ENCODE data around the gene ZSWIM7.

Gene ZSWIM7

GRCh38 chr17:15935891-15936290, 63.6 kb downstream of the ZSWIM7 start:
- H3K4me3 ChIP-seq (ENCODE audit: low read depth in 1 of 5, low read length in 5 of 5) = no peak overlapping the region
- no peak overlapping the region for H3K9ac ChIP-seq (ENCODE audit: low read length in 5 of 5)
- no peaks in the 10 kb centered on the region for H3K36me3 ChIP-seq (ENCODE audit: control insufficient read depth in 5 of 5, insufficient read depth in 5 of 5, low read length in 5 of 5)
- no peak overlapping the region for H3K27ac ChIP-seq (ENCODE audit: low read depth, low read length)
- no peaks in the 10 kb centered on the region for H3K9me3 ChIP-seq (ENCODE audit: control insufficient read depth in 5 of 5, low read length in 5 of 5)
- H3K27me3 ChIP-seq (ENCODE audit: control insufficient read depth in 5 of 5, insufficient read depth in 4 of 5, low read length in 5 of 5) = no peaks in the 10 kb centered on the region
- H3K4me1 ChIP-seq (ENCODE audit: control insufficient read depth in 5 of 5, insufficient read depth in 5 of 5, low read length in 5 of 5) = no peaks in the 10 kb centered on the region

- H3K36me3 ChIP-seq (ENCODE audit: control insufficient read depth in 5 of 5, insufficient read depth in 5 of 5, low read length in 5 of 5) = no peaks in the 10 kb centered on the region
- H3K4me3 ChIP-seq (ENCODE audit: low read depth in 1 of 5, low read length in 5 of 5) = no peak overlapping the region
- H3K27ac ChIP-seq (ENCODE audit: low read depth, low read length) = no peak overlapping the region
- no peak overlapping the region for H3K9ac ChIP-seq (ENCODE audit: low read length in 5 of 5)
- no peaks in the 10 kb centered on the region for H3K4me1 ChIP-seq (ENCODE audit: control insufficient read depth in 5 of 5, insufficient read depth in 5 of 5, low read length in 5 of 5)
- no peaks in the 10 kb centered on the region for H3K27me3 ChIP-seq (ENCODE audit: control insufficient read depth in 5 of 5, insufficient read depth in 4 of 5, low read length in 5 of 5)
- H3K9me3 ChIP-seq (ENCODE audit: control insufficient read depth in 5 of 5, low read length in 5 of 5) = no peaks in the 10 kb centered on the region
Measured at GRCh38 chr17:15934866-15935265, 64.6 kb downstream of the ZSWIM7 start.

- Histone ChIP-seq H3K27me3 (ENCODE audit: control insufficient read depth in 5 of 5, insufficient read depth in 4 of 5, low read length in 5 of 5) (peaks cover 3 to 12% (median 7%) of the 10 kb centered on the region in 5 donors), H3K36me3 (ENCODE audit: control insufficient read depth in 5 of 5, insufficient read depth in 5 of 5, low read length in 5 of 5) (no peaks in the 10 kb centered on the region), H3K4me1 (ENCODE audit: control insufficient read depth in 5 of 5, insufficient read depth in 5 of 5, low read length in 5 of 5) (peaks cover 0 to 9% (median 0%) of the 10 kb centered on the region in 5 donors), H3K9me3 (ENCODE audit: control insufficient read depth in 5 of 5, low read length in 5 of 5) (no peaks in the 10 kb centered on the region), H3K9ac (ENCODE audit: low read length in 5 of 5) (no peak overlapping the region), H3K4me3 (ENCODE audit: low read depth in 1 of 5, low read length in 5 of 5) (no peak overlapping the region), H3K27ac (ENCODE audit: low read depth, low read length) (no peak overlapping the region)
Measured at GRCh38 chr17:15931394-15931793, 68.1 kb downstream of the ZSWIM7 start.

GRCh38 chr17:15930426-15930825, 69.1 kb downstream of the ZSWIM7 start:
- Histone ChIP-seq H3K9me3 (ENCODE audit: control insufficient read depth in 5 of 5, low read length in 5 of 5) (no peaks in the 10 kb centered on the region), H3K27ac (ENCODE audit: low read depth, low read length) (no peak overlapping the region), H3K36me3 (ENCODE audit: control insufficient read depth in 5 of 5, insufficient read depth in 5 of 5, low read length in 5 of 5) (no peaks in the 10 kb centered on the region), H3K4me1 (ENCODE audit: control insufficient read depth in 5 of 5, insufficient read depth in 5 of 5, low read length in 5 of 5) (peaks cover 0 to 9% (median 0%) of the 10 kb centered on the region in 5 donors), H3K9ac (ENCODE audit: low read length in 5 of 5) (no peak overlapping the region), H3K27me3 (ENCODE audit: control insufficient read depth in 5 of 5, insufficient read depth in 4 of 5, low read length in 5 of 5) (peaks cover 3 to 15% (median 7%) of the 10 kb centered on the region in 5 donors), H3K4me3 (ENCODE audit: low read depth in 1 of 5, low read length in 5 of 5) (no peak overlapping the region)

GRCh38 chr17:15929941-15930340, 69.6 kb downstream of the ZSWIM7 start:
- Histone ChIP-seq H3K27ac (ENCODE audit: low read depth, low read length) (no peak overlapping the region), H3K4me1 (ENCODE audit: control insufficient read depth in 5 of 5, insufficient read depth in 5 of 5, low read length in 5 of 5) (peaks cover 0 to 9% (median 0%) of the 10 kb centered on the region in 5 donors), H3K36me3 (ENCODE audit: control insufficient read depth in 5 of 5, insufficient read depth in 5 of 5, low read length in 5 of 5) (no peaks in the 10 kb centered on the region), H3K4me3 (ENCODE audit: low read depth in 1 of 5, low read length in 5 of 5) (no peak overlapping the region), H3K9me3 (ENCODE audit: control insufficient read depth in 5 of 5, low read length in 5 of 5) (no peaks in the 10 kb centered on the region), H3K27me3 (ENCODE audit: control insufficient read depth in 5 of 5, insufficient read depth in 4 of 5, low read length in 5 of 5) (peaks cover 3 to 15% (median 7%) of the 10 kb centered on the region in 5 donors), H3K9ac (ENCODE audit: low read length in 5 of 5) (no peak overlapping the region)

- Histone ChIP-seq H3K4me1 (ENCODE audit: control insufficient read depth in 5 of 5, insufficient read depth in 5 of 5, low read length in 5 of 5) (peaks cover 0 to 9% (median 0%) of the 10 kb centered on the region in 5 donors), H3K9me3 (ENCODE audit: control insufficient read depth in 5 of 5, low read length in 5 of 5) (no peaks in the 10 kb centered on the region), H3K27me3 (ENCODE audit: control insufficient read depth in 5 of 5, insufficient read depth in 4 of 5, low read length in 5 of 5) (peaks cover 3 to 15% (median 7%) of the 10 kb centered on the region in 5 donors), H3K27ac (ENCODE audit: low read depth, low read length) (no peak overlapping the region), H3K36me3 (ENCODE audit: control insufficient read depth in 5 of 5, insufficient read depth in 5 of 5, low read length in 5 of 5) (no peaks in the 10 kb centered on the region), H3K4me3 (ENCODE audit: low read depth in 1 of 5, low read length in 5 of 5) (peak overlapping the region in 1 of 5 donors; percentile 11), H3K9ac (ENCODE audit: low read length in 5 of 5) (no peak overlapping the region)
Measured at GRCh38 chr17:15928286-15928785, 71.2 kb downstream of the ZSWIM7 start.
